GM10266 (cell line): Measurements from ENCODE around the gene NYAP2.

Source experiments
- DNase-seq: peaks from one replicate; pipeline ENCODE4 v3.0.0; 2012; ENCODE audit errors: extremely low spot score
- TF ChIP-seq, protein P1 (sequence below): IDR thresholded peaks from 2 replicates; pipeline ENCODE4 v1.5.1; 2012; ENCODE audit warnings: mild to moderate bottlenecking, low read depth; ENCODE audit not compliant: control insufficient read depth, insufficient read depth; ENCODE audit errors: missing control alignments

The NYAP2 gene

DNA sequence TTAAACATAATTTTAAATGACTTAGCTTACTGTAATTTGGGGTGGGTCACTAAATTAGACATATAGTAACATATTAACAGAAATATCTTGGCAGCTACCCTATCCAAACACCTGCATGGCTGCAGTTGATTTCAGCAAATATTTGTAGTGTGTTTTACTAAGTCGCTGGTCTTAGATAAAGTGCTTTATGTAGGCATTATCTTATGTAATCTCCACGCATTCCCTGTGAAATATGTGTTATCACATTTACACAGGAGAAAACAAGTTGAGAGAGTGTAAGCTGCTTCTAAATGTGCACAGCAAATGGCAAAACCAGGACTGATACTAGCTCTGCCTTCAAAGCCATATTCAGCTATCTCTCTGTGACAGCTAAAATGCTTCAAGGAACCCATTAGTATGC, 72.0 kb downstream of the NYAP2 start:
- DNase-seq: no peak
- TF ChIP-seq, protein P1, sequence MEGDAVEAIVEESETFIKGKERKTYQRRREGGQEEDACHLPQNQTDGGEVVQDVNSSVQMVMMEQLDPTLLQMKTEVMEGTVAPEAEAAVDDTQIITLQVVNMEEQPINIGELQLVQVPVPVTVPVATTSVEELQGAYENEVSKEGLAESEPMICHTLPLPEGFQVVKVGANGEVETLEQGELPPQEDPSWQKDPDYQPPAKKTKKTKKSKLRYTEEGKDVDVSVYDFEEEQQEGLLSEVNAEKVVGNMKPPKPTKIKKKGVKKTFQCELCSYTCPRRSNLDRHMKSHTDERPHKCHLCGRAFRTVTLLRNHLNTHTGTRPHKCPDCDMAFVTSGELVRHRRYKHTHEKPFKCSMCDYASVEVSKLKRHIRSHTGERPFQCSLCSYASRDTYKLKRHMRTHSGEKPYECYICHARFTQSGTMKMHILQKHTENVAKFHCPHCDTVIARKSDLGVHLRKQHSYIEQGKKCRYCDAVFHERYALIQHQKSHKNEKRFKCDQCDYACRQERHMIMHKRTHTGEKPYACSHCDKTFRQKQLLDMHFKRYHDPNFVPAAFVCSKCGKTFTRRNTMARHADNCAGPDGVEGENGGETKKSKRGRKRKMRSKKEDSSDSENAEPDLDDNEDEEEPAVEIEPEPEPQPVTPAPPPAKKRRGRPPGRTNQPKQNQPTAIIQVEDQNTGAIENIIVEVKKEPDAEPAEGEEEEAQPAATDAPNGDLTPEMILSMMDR: no peak

DNA sequence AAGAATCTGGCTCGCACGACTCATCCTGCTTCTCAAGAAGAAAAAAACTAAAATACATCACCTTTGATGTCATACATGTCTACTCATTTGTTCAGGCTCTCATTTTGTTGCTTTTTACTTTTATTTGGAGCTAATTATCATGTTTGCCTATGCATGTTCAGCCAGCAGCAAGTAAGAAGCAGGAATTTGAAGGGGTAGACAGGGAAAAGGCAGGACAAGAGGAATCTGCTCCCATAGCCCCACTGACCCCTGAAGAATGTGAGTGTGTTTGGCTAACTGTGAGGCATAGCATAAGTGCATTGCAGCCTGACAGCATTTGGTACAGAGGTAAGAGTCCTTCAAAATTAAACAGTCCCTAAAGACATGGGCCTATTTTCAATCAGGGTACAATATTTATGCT, 72.7 kb downstream of the NYAP2 start:
- TF ChIP-seq, protein P1: no peak
- DNase-seq: no peak

DNA sequence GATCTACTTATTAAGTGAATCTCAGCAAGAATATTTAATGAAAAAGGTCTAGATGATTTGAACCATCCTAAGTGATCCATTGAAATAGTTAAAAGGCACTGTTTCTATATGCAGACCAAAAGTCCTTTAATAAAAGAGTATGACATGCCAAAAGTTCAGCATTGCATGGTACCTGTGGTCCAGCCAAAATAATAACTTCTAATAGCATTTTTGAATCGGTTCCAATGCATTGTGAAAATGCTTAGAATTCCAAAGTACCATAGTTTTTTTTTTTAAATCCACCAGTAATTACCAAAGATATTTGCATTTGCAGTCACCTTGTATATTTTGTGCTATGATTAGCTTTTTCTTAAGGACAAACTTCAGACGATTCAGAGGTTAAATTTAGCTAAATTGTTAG, 79.9 kb downstream of the NYAP2 start:
- TF ChIP-seq, protein P1: no peak
- DNase-seq: no peak

DNA sequence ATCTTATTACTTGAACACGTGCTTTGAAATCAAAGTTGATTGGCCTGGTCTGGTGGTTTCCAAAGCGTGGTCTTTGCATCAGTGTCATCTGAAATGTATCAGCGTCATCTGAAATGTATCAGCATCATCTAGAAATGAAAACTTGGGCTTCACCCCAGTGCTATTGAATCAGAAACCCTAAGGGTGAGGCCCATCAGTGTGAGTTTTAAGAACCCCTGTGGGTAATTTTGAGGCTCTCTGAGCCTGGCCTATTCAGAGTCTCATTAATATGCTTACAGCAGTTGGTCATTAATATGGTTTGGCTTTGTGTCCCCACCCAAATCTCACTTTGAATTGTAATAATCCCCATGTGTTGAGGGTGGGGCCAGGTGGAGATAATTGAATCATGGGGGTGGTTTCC, 85.2 kb downstream of the NYAP2 start:
- no peak for DNase-seq
- TF ChIP-seq, protein P1: no peak

DNA sequence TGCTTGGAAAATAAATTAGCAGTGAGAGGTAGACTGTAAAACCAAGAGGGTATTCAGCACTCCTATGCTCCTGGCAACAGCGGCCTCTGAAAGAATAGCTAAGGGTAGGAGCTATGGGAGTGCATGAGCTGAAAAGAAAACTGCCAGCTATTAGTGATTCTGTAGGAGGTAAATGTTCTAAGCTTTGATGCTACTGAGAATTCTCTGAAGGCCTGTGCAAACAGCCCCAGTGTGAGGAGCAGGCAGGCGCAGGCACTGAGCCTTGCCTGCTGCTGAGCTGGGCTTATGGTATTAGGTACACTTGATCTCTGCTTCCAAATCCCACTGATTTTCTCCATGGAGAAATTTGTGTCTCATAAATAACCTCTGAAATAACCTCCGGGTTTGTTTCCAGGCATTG, 86.7 kb downstream of the NYAP2 start:
- TF ChIP-seq, protein P1: no peak
- DNase-seq: no peak

DNA sequence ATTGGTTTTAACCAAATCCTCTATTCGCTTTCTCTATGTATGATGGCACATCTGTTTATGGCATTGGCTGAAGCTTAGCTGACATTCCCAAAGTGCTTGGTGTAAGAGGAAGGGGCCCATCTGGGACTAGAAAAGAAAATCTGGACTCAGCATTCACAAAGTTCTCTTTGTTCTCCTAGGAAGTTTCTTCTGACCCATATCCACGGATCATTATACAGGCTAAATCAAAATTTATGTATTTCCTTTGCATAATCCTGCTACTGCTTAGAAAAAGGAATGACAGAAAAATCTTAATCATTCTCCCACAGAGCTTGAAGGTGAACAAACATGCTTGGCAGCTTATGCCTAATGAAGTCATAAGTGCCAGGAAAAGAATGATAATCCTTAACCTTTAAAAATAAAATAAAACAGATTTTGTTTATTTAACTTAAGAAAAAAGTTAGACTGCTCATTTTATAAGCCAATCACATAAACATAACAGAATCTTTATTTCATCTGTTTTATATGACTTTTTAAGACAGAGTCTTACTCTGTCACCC, 88.4 kb downstream of the NYAP2 start:
- no peak for DNase-seq

DNA sequence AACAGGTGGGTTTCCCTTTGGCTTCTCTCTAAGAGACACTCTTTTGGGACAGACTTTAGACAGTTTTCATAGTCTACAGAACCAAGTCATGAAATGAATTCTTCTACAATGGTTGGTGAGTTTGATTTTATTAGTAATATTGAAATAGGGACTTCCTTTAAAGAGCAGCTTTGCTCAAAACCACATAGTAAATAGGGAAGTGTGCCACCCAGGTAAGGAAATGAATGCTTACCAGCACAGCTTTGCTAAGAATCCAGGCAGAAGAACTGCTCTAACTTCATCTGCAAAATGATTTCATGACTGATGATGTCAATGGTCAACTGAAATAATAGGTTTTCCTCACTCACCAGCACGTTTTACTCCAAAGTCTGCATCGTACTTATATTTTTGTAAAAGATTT, 89.2 kb downstream of the NYAP2 start:
- DNase-seq: no peak
- TF ChIP-seq, protein P1: no peak

More for the DNA sequence above, 88.4 kb downstream of the NYAP2 start:
- TF ChIP-seq, protein P1: no peak
